Stimulated activated CD8-positive, alpha-beta memory T cell treated with anti-CD3 and anti-CD28 coated beads, Interleukin-12 subunit alpha, Interleukin-12 subunit beta, amount 100 ng/mL, for 24 hours (primary cell): ENCODE data around the gene PEAR1.

ENCODE experiments used
- DNase-seq: peaks from one replicate; pipeline ENCODE4 v3.0.0-alpha.2; 2020; ENCODE audit errors: extremely low read depth

Gene PEAR1

DNA sequence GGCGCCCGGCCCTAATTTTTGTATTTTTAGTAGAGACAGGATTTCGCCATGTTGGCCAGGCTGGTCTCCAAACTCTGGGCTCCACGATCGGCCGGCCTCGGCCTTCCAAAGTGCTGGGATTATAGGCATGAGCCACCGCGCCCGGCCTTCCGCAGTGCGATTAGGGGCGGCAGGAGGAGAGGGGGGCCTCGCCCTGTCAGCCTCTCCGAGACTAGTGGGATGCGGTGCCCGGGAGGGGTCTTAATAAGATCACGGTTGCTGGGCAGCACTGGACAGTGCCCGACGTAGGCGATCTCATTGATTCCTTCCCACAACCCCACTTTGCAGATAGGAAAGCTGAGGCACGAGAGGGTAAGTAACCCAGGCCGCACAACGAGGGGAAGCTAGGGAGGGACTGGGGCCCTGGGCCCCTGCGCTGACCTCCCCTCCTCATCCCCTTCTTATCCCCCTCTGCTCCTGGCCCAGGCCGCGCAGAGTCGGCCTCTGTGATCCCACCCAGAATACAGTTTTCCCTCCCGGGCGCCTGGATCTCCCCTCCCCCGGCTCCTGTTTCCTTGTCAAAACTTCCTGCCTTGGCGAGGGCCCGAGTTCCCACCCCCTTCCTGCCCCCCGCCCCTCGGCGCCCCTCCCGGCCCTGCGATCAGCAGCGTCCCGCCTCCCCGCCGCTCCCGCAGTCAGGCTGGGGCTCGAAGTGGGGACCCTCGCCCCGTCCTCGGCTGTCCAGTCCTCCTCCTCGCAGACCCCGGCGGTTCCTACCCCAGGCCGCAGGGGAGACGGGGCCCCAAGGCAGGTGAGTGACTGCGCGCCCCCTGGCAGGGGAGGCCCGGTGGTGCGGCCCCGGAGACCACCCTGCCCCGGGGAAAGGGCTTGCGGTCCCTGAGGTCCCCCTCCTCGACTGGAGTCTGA, at the start of gene PEAR1:
PEAR1 (plus strand) TSS at position 671 of the 906 bp plus-strand sequence. CDS start 10,209 bp downstream, outside the sequence.
- DNase-seq: no peak

DNA sequence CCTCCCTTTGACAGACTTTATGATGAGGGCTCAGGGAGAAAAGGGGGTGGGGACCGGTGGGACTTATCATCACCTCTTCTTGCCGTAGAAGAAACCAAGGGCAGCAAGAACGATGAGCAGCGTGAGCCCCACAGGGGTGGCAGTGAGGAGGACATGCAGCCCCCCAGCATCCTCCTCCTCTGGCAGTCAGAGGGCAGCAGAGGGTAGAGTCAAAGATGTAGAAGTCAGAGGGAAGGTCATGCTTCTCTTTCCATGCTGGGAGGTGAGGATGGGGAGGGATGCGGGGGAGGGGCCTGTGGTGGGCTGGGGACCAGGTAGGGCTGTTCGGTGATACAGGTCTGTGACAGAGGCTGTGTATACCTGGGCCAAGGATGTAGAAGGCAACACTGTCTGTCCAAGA, 49.4 kb upstream of the PEAR1 start:
- DNase-seq: no peak

GRCh38 chr1:156844638-156845037, 48.9 kb upstream of the PEAR1 start:
- no peak for DNase-seq

DNA sequence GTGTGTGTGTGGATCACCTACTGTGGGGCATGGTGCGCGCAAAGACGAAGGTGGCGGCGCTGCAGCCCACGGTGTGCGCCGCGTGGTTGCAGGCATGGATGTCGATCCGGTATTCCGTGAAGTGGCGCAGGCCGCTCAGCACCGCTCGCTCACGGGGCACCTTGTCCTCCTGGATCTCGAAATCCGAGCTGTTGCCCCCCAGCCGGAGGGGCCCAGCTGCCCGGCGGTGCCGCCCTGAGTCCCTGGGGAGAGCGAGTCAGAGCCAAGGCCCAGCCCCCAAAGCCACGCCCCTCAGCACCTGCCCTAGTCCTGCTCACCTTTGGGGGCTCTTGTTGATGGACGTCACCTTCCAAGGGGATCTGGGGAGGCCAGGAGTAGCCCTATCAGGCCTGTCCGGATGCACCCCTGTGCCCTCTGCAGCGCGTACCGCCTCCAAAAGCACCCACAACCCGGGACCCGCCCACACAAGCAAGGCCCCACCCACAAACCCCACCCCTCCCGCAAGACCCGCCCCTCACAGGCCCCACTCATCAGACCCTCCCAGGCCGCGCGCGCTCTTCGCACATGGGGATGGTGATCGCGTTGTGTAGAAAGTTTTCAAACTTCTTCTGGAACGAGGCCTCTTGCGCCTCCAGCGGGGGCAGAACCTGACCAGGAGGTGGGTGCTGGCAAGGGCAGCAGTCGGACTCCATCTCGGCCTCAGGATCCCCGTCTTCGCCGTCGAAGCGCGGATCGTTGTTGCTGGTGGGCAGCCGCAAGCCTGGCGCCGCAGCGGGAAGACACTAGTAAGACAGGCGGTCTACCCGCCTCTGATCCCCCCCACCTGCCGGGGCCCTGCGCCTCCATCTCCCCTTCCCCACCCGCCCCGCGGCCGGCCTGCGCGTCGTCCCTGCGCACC, 48.2 kb upstream of the PEAR1 start:
- DNase-seq: no peak

GRCh38 chr1:156845953-156846545, 47.5 kb upstream of the PEAR1 start:
- DNase-seq: no peak

DNA sequence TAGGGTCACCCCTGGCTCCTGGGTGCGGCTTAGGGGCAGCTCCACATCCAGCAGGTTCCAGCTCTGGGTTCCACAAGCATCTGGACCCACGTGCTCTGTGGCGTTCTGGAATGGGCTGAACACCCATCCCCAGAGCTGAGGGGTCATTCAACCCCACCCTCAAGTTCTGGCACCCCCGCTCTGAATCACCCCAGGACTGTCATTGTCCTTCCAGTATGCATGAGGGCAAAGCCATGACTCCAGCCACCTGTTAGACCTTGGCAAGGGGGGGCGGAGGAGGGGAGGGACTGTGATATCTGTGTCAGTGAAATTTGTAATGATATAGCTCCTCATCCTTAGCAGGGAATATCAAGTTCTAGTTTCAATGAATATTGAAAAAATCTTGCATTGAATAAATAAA, 46.9 kb upstream of the PEAR1 start:
- no peak for DNase-seq

GRCh38 chr1:156847591-156848460, 45.7 kb upstream of the PEAR1 start:
- DNase-seq: no peak

- DNase-seq: no peak
These were observed 44.9 kb upstream of the PEAR1 start for GRCh38 chr1:156848461-156849150.

- no peak for DNase-seq
These were observed 44.4 kb upstream of the PEAR1 start for GRCh38 chr1:156849151-156849496.

DNA sequence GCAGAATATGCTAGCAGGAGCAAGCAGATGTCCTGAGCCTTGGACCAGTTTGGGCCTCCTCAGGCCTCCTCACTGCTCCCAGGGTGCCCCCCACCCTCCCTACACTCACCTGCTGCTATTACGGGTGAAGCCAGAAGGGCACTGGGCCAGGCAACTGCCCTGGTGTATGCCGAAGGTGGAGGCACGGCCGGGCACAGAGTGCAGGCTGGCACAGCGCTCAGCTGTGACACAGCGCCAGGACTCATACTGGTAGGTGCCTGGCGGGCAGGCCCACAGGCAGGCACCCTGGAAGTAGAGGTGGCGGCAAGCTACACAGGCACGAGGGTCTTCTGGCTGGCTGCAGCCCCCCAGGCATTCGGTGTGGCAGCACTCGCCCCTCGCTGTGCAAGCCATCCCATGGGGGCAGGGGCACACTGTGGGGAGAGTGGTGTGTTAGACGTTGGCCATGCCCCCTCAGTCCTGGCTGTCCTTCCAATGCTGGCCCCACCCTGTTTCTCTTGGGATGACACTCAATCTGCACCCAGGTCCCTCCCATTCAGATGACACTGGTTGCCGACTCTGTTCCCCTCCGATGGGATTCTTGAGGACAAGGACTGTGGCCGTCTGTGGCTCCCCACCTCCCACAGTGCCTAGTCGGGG, 41.6 kb upstream of the PEAR1 start:
- no peak for DNase-seq

GRCh38 chr1:156852418-156852874, 41.1 kb upstream of the PEAR1 start:
- DNase-seq: no peak

GRCh38 chr1:156853761-156854160, 39.8 kb upstream of the PEAR1 start:
- DNase-seq: no peak

- DNase-seq: no peak
These were observed 38.9 kb upstream of the PEAR1 start for GRCh38 chr1:156854634-156855033.

GRCh38 chr1:156856282-156856785, 37.2 kb upstream of the PEAR1 start:
- DNase-seq: no peak

- DNase-seq: no peak
These were observed 36.0 kb upstream of the PEAR1 start for GRCh38 chr1:156857532-156857931.

DNA sequence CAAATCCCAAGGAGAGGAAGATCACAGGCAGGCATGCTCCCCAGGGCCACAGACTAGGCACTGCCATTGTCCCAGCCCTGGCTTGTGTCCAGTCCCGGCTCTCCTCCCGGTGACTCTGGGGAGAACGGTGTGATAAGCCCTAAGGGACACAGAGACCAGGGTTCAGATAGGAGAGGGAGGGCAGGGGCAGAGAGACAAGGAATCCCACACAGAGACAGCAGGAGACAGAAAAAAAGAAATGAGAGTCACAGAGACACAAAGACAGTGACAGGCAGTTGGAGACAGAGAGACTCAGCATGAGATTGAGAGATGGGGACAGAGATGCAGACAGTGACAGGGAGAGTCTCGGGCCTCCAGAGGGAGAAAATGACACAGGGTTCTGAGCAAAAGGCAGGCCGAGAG, 35.0 kb upstream of the PEAR1 start:
- DNase-seq: no peak

DNA sequence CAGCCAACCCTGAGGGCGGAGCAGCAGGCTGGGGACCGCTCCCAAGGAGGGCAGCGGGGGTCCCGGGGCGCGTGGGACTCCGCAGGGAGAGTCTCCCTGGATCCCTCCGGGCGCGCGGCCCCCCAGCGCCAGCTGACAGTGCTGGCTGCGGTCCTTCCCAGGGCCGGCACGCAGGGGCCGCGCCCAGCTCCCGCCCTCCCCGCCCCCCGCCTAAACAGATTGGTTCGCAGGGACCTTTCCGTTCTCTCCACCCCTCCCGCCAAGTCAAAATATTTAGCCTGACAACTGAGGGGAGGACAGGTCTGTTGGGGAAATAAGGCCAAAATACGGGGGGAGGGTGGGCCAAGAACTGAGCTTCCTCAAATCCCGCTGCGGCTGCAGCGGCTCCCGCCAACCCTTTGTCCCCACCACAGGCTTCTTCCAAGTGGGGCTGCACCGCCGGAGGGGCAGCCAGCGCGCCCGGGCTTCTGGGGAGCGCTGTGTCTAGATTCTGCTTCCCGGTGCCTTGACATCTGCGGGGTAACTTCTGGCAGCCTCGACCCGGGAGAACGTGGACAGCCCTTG, 34.5 kb upstream of the PEAR1 start, which contains the start of gene INSRR:
INSRR (minus strand) TSS at position 159 of the 564 bp plus-strand sequence. CDS start 496 bp downstream, outside the sequence.
- DNase-seq: no peak

GRCh38 chr1:156859523-156860112, 33.9 kb upstream of the PEAR1 start:
- no peak for DNase-seq

- DNase-seq: no peak
These were observed 33.3 kb upstream of the PEAR1 start for GRCh38 chr1:156860113-156860627.
